Breast epithelium (tissue), 4 donors: ENCODE measurements around the gene ISL1. TPM values are rescaled to one million over a fixed set of nuclear protein-coding genes. Genes with fewer than 3 reads are reported as not detected.
A peak's percentile ranks its signal among the peaks of the same experiment; 100 is the strongest.

Source experiments
- DNase-seq, 2 donors: peaks; one replicate each; pipeline ENCODE4 v3.0.0-alpha.2; 2019; ENCODE audit warnings: low spot score in 2 of 2
- H3K27ac ChIP-seq, 2 donors: fragments of 200-600 bp; sonication (generic) in 1 of 2; one replicate each; pipeline ENCODE4 v1.5.1; 2016 to 2019; ENCODE audit warnings: mild to moderate bottlenecking in 1 of 2
- H3K27me3 ChIP-seq, 2 donors: fragments of 200-600 bp; sonication (generic) in 1 of 2; one replicate each; pipeline versions ENCODE4 v1.5.1 to v1.6.0; 2017 to 2019; ENCODE audit warnings: control low read depth in 1 of 2, mild to moderate bottlenecking in 1 of 2
- H3K36me3 ChIP-seq: fragments of 200-600 bp; one replicate; pipeline ENCODE4 v1.5.1; 2019
- H3K4me1 ChIP-seq, 2 donors: fragments of 200-600 bp; sonication (generic); one replicate each; pipeline ENCODE4 v1.5.1; 2016 to 2019; ENCODE audit warnings: control low read depth in 1 of 2
- H3K4me3 ChIP-seq, 3 donors: fragments of 200-600 bp; sonication (generic); 1 replicate in 2 of 3; 2 replicates in 1 of 3; pipeline ENCODE4 v1.5.1; 2016 to 2019; ENCODE audit warnings: mild to moderate bottlenecking in 3 of 3, moderate library complexity in 2 of 3
- H3K9me3 ChIP-seq, 2 donors: fragments of 200-600 bp; sonication (generic) in 1 of 2; one replicate each; pipeline ENCODE4 v1.5.1; 2016 to 2019; ENCODE audit warnings: control low read depth in 1 of 2
- POLR2A ChIP-seq: fragments of 450-650 bp; IDR thresholded peaks from one replicate; pipeline ENCODE4 v1.6.1; 2016; ENCODE audit warnings: antibody characterized with exemption, mild to moderate bottlenecking, moderate library complexity
- POLR2AphosphoS5 ChIP-seq, 3 donors: sonication (generic); formaldehyde crosslinking; IDR thresholded peaks; one replicate each; pipeline ENCODE4 v1.6.1; 2017; ENCODE audit warnings: antibody characterized with exemption in 3 of 3
- intact Hi-C: fragments of 100-400 bp; cut with DNase I; formaldehyde crosslinking; loops from one replicate; pipeline ENCODE4 v1.15.1; 2023; ENCODE audit warnings: low total_unique reads
- total RNA-seq, 3 donors: library from RNA; depleted of rRNA; stranded (reverse); fragments of >200 nt; gene quantifications; one replicate each; pipeline ENCODE4 v1.1.0, GENCODE V29; 2016
- TF ChIP-seq, protein P1 (sequence below), 3 donors: fragments of 450-650 bp; IDR thresholded peaks; one replicate each; pipeline ENCODE4 v1.5.1; 2016 to 2017; ENCODE audit warnings: antibody characterized with exemption in 3 of 3, mild to moderate bottlenecking in 3 of 3, moderate library complexity in 3 of 3

Gene ISL1
- total RNA-seq, 3 donors from 2014 or later, result 1.6 TPM; not detected in 2

DNA sequence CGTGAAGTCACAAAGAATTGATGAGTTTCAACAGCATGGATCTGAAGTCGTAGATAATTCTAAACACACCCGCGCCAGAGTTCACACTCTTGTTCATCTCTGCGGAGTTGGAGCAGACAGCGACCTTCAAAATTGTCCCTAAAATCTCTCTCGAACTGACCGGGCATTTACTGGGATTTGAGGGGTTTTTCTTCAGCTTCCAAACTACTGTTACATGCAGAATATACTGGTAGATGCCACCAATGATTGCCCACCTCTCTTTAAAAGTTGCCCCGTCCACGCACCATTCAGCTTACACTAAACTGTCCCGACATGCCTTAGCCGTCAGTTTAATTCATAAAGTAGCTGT is 5.2 kb upstream of the ISL1 start:
- intact Hi-C loops, result no loop called here
- H3K36me3 ChIP-seq, result no peaks in the 10 kb centered on the region
- DNase-seq, result no peak
- no peak for TF ChIP-seq POLR2A
- TF ChIP-seq, protein P1, sequence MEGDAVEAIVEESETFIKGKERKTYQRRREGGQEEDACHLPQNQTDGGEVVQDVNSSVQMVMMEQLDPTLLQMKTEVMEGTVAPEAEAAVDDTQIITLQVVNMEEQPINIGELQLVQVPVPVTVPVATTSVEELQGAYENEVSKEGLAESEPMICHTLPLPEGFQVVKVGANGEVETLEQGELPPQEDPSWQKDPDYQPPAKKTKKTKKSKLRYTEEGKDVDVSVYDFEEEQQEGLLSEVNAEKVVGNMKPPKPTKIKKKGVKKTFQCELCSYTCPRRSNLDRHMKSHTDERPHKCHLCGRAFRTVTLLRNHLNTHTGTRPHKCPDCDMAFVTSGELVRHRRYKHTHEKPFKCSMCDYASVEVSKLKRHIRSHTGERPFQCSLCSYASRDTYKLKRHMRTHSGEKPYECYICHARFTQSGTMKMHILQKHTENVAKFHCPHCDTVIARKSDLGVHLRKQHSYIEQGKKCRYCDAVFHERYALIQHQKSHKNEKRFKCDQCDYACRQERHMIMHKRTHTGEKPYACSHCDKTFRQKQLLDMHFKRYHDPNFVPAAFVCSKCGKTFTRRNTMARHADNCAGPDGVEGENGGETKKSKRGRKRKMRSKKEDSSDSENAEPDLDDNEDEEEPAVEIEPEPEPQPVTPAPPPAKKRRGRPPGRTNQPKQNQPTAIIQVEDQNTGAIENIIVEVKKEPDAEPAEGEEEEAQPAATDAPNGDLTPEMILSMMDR (IDR thresholded peaks at IDR 0.05), result no peak
- no peak for TF ChIP-seq POLR2AphosphoS5 (IDR thresholded peaks at IDR 0.05)
- H3K4me1 ChIP-seq, result peaks cover 0 to 8% of the 10 kb centered on the region in 2 donors
- no peaks in the 10 kb centered on the region for H3K9me3 ChIP-seq
- H3K27me3 ChIP-seq, result peaks cover 0 to 82% of the 10 kb centered on the region in 2 donors
- H3K4me3 ChIP-seq, result peak overlapping the region in 1 of 3 donors; percentile 57
- no peak overlapping the region for H3K27ac ChIP-seq

DNA sequence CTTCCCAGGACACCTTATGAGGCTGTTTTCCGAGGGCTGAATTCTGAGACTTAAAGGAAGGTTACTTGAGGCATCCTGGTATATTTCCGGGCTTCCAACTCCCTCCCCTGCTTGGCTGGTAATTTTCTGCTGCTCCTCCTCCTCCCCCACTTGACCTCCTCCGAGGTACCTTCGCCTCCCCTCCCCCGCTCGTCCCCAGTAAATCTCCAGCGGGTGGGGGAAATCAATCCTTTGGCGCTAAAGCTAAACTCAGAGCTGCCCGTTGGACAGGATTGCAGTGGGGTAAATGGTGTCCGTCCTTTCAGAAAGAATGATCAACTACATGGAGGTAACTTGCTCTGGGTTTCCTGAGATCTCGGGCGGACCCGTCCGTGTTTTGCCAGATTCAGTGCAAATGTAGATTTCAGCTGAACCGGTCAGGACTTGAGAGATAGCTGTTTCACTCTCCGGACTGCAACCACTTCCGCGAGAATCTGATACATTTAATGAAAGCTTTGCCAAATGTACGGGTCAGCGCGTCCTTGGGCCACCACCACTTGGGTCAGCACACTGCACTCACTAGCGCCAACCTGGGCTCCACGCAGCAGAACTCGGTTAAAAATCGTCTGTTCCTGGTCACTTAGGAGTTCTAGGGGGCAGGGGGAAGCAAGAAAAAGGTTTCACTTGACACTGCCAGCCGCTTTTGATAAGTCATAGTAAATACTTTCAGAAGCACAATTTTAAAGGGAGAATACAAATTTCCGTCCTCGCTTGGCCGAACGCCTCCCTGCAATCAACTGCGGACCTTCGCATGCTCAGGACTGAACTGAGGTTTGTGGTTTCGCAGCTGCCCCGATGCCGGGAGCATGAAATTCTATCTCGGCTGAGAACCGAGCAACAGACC is 4.6 kb upstream of the ISL1 start:
- no peak overlapping the region for H3K27ac ChIP-seq
- H3K27me3 ChIP-seq, result peaks cover 0 to 84% of the 10 kb centered on the region in 2 donors
- TF ChIP-seq POLR2AphosphoS5 (IDR thresholded peaks at IDR 0.05) (no peak), POLR2A (no peak)
- TF ChIP-seq, protein P1 (IDR thresholded peaks at IDR 0.05), result no peak
- H3K4me3 ChIP-seq, result peak overlapping the region in 2 of 3 donors; percentile 30 to 57
- H3K36me3 ChIP-seq, result no peaks in the 10 kb centered on the region
- no peak for DNase-seq
- H3K4me1 ChIP-seq, result peaks cover 0 to 8% of the 10 kb centered on the region in 2 donors
- no peaks in the 10 kb centered on the region for H3K9me3 ChIP-seq
- intact Hi-C loops, result no loop called here

DNA sequence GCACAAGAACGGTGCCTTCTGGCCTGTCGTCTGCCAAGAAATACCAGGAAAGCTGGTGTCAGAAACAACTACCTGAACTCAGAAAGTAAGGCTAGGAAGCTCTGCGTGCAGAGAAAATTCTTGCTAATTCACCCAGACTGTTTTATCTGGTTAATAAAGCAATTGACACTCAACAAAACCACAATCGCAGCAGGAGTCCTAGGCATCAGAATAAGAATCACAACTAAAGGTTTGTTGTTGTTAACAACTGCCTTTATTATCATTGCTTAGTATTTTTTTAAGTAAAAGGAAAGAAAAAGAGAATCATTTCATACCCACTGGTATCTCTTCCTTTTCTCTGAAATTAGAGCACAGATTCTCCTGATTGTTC is 3.9 kb upstream of the ISL1 start:
- H3K4me1 ChIP-seq, result peaks cover 0 to 8% of the 10 kb centered on the region in 2 donors
- peak overlapping the region in 2 of 3 donors; percentile 30 to 57 for H3K4me3 ChIP-seq
- no peaks in the 10 kb centered on the region for H3K36me3 ChIP-seq
- DNase-seq, result no peak
- intact Hi-C loops, result no loop called here
- no peak overlapping the region for H3K27ac ChIP-seq
- peaks cover 0 to 91% of the 10 kb centered on the region in 2 donors for H3K27me3 ChIP-seq
- TF ChIP-seq, protein P1 (IDR thresholded peaks at IDR 0.05), result no peak
- TF ChIP-seq POLR2AphosphoS5 (IDR thresholded peaks at IDR 0.05) (no peak), POLR2A (no peak)
- H3K9me3 ChIP-seq, result no peaks in the 10 kb centered on the region

DNA sequence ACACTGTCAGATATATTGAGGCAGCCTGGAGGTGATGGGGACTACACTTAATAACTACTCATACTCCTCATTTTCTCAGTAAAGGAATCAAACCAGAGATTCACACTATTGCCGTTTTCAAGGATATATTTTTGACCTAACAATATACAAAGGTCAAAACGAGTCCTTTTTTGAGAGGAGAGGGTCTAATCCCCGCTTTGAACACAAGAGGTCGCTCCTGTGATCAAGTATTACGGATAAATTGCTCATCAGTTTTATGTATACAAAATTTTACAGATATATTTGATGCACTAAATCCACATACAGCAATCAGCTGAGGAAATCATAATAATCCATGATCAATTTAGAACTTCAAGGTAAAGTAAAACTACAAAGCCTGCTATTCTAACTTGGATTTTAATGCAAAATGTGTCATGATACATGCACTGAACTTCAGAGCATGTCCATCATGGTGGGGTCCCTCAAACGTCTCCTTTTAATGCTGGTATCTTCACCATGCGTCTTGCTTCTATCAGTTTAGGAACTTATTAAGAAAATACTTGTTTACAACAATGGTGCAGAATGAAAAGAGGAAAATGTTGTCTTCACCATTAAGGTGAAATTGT is 2.5 kb upstream of the ISL1 start:
- Histone ChIP-seq H3K9me3 (no peaks in the 10 kb centered on the region), H3K36me3 (no peaks in the 10 kb centered on the region), H3K27me3 (peaks cover 0 to 99% of the 10 kb centered on the region in 2 donors), H3K4me3 (no peak overlapping the region), H3K4me1 (peaks cover 0 to 8% of the 10 kb centered on the region in 2 donors), H3K27ac (no peak overlapping the region)
- TF ChIP-seq, protein P1 (IDR thresholded peaks at IDR 0.05), result peak in 1 of 3 donors; percentile 31
- TF ChIP-seq POLR2A, result no peak
- no peak for TF ChIP-seq POLR2AphosphoS5 (IDR thresholded peaks at IDR 0.05)
- no peak for DNase-seq
- intact Hi-C loops, result no loop called here
